ENCODE measurements around the gene PAX5.

Gene PAX5

GRCh38 chr9:36844961-36845360 lies 189.1 kb downstream of the PAX5 start:
- Histone ChIP-seq H3K4me1 (ENCODE audit: low read length) (no peaks in the 10 kb centered on the region), H3K27me3 (replicated peaks; ENCODE audit: insufficient read depth, low read length) (no peaks in the 10 kb centered on the region), H3K4me3 (ENCODE audit: low read length) (no peak overlapping the region), H3F3A (ENCODE audit: insufficient read depth, low read length) (no peaks in the 10 kb centered on the region), H3K9ac (ENCODE audit: low read length) (no peak overlapping the region), H4K20me1 (ENCODE audit: insufficient read depth, low read length) (no peaks in the 10 kb centered on the region), H3K9me2 (replicated peaks; ENCODE audit: insufficient read depth, low read length) (no peaks in the 10 kb centered on the region), H3K9me3 (replicated peaks; ENCODE audit: insufficient read depth, low read length) (no peaks in the 10 kb centered on the region), H2AFZ (ENCODE audit: low read length) (no peak overlapping the region), H3K36me3 (replicated peaks; ENCODE audit: insufficient read depth, low read length) (no peaks in the 10 kb centered on the region), H3K79me2 (ENCODE audit: low read length) (no peaks in the 10 kb centered on the region), H3K4me2 (ENCODE audit: low read depth, low read length) (no peak overlapping the region), H3K27ac (ENCODE audit: low read length) (no peak overlapping the region)
- TF ChIP-seq EZH2phosphoT487 (IDR thresholded peaks at IDR 0.05; ENCODE audit: low read length) = no peak
- TF ChIP-seq EZH2 (optimal IDR thresholded peaks at IDR 0.05; ENCODE audit: low read depth, low read length) = no peak
- TF ChIP-seq CTCF (IDR thresholded peaks at IDR 0.05; ENCODE audit: low read length) = no peak
- no peak for DNase-seq

- no peak overlapping the region for H3K4me2 ChIP-seq (ENCODE audit: low read depth, low read length)
- no peaks in the 10 kb centered on the region for H4K20me1 ChIP-seq (ENCODE audit: insufficient read depth, low read length)
- 0 out of 2 replicates have a peak, but pooled peaks cover 8% of the 10 kb centered on the region for H3K27me3 ChIP-seq (replicated peaks; ENCODE audit: insufficient read depth, low read length)
- H3K9me3 ChIP-seq (replicated peaks; ENCODE audit: insufficient read depth, low read length) = no peaks in the 10 kb centered on the region
- H3K4me1 ChIP-seq (ENCODE audit: low read length) = no peaks in the 10 kb centered on the region
- H3K79me2 ChIP-seq (ENCODE audit: low read length) = no peaks in the 10 kb centered on the region
- TF ChIP-seq CTCF (IDR thresholded peaks at IDR 0.05; ENCODE audit: low read length) = no peak
- no peak for TF ChIP-seq EZH2 (optimal IDR thresholded peaks at IDR 0.05; ENCODE audit: low read depth, low read length)
- no peak for TF ChIP-seq EZH2phosphoT487 (IDR thresholded peaks at IDR 0.05; ENCODE audit: low read length)
- DNase-seq = peak; percentile 17
- H3K4me3 ChIP-seq (ENCODE audit: low read length) = no peak overlapping the region
- H3K27ac ChIP-seq (ENCODE audit: low read length) = no peak overlapping the region
- H3K9me2 ChIP-seq (replicated peaks; ENCODE audit: insufficient read depth, low read length) = no peaks in the 10 kb centered on the region
- H2AFZ ChIP-seq (ENCODE audit: low read length) = no peak overlapping the region
- no peaks in the 10 kb centered on the region for H3K36me3 ChIP-seq (replicated peaks; ENCODE audit: insufficient read depth, low read length)
- no peaks in the 10 kb centered on the region for H3F3A ChIP-seq (ENCODE audit: insufficient read depth, low read length)
- H3K9ac ChIP-seq (ENCODE audit: low read length) = no peak overlapping the region
These were observed 190.1 kb downstream of the PAX5 start for GRCh38 chr9:36843964-36844363.

GRCh38 chr9:36842560-36843530 lies 191.2 kb downstream of the PAX5 start:
- Histone ChIP-seq H3K27me3 (replicated peaks; ENCODE audit: insufficient read depth, low read length) (peaks cover 13% of the 10 kb centered on the region; the same call in 1 of the 2 replicates), H3K4me3 (ENCODE audit: low read length) (no peak overlapping the region), H2AFZ (ENCODE audit: low read length) (no peak overlapping the region), H3K9ac (ENCODE audit: low read length) (no peak overlapping the region), H4K20me1 (ENCODE audit: insufficient read depth, low read length) (no peaks in the 10 kb centered on the region), H3K4me1 (ENCODE audit: low read length) (no peaks in the 10 kb centered on the region), H3K4me2 (ENCODE audit: low read depth, low read length) (no peak overlapping the region), H3K27ac (ENCODE audit: low read length) (no peak overlapping the region), H3K9me2 (replicated peaks; ENCODE audit: insufficient read depth, low read length) (no peaks in the 10 kb centered on the region), H3K9me3 (replicated peaks; ENCODE audit: insufficient read depth, low read length) (no peaks in the 10 kb centered on the region), H3K36me3 (replicated peaks; ENCODE audit: insufficient read depth, low read length) (no peaks in the 10 kb centered on the region), H3K79me2 (ENCODE audit: low read length) (no peaks in the 10 kb centered on the region), H3F3A (ENCODE audit: insufficient read depth, low read length) (no peaks in the 10 kb centered on the region)
- no peak for DNase-seq
- no peak for TF ChIP-seq EZH2phosphoT487 (IDR thresholded peaks at IDR 0.05; ENCODE audit: low read length)
- TF ChIP-seq EZH2 (optimal IDR thresholded peaks at IDR 0.05; ENCODE audit: low read depth, low read length) = no peak
- TF ChIP-seq CTCF (IDR thresholded peaks at IDR 0.05; ENCODE audit: low read length) = no peak
